ENCODE measurements around the gene UGT1A6. TPM values are rescaled to one million over a fixed set of nuclear protein-coding genes. Genes with fewer than 3 reads are reported as not detected.
"Not testable (repeated sequence)": the region's sequence is repeated elsewhere in the genome, so short reads cannot be mapped to it uniquely, and the experiment has no call there.

UGT1A6 gene
- total and polyA plus RNA-seq, 2 donors from 2014 or later, result 43.7 to 110 TPM

GRCh38 chr2:233651430-233651829 is 41.3 kb upstream of the UGT1A6 start:
- TF ChIP-seq CTCF (IDR thresholded peaks at IDR 0.05; ENCODE audit: borderline replicate concordance, extremely low read depth, insufficient read depth), result no peak
- intact Hi-C loops (cut with DNase I), result no loop called here
- Histone ChIP-seq H3K27me3 (ENCODE audit: control insufficient read depth, insufficient read depth, low read length) (no peaks in the 10 kb centered on the region), H3K4me3 (ENCODE audit: low read length in 3 of 3) (no peak overlapping the region), H3K4me1 (ENCODE audit: control insufficient read depth in 2 of 3, insufficient read depth in 2 of 3, low read depth in 1 of 3, low read length in 3 of 3) (no peaks in the 10 kb centered on the region), H3K27ac (ENCODE audit: low read depth in 2 of 2, low read length in 2 of 2) (no peak overlapping the region), H3K9ac (ENCODE audit: low read length in 3 of 3) (no peak overlapping the region), H3K36me3 (ENCODE audit: control insufficient read depth in 2 of 3, insufficient read depth in 3 of 3, low read length in 3 of 3) (no peaks in the 10 kb centered on the region), H3K9me3 (ENCODE audit: control insufficient read depth in 2 of 3, insufficient read depth in 1 of 3, low read length in 3 of 3) (no peaks in the 10 kb centered on the region)
- DNase-seq (no peak), FAIRE-seq (no peak)

- Histone ChIP-seq H3K9me3 (ENCODE audit: control insufficient read depth in 2 of 3, insufficient read depth in 1 of 3, low read length in 3 of 3) (no peaks in the 10 kb centered on the region), H3K36me3 (ENCODE audit: control insufficient read depth in 2 of 3, insufficient read depth in 3 of 3, low read length in 3 of 3) (no peaks in the 10 kb centered on the region), H3K27me3 (ENCODE audit: control insufficient read depth, insufficient read depth, low read length) (no peaks in the 10 kb centered on the region), H3K27ac (ENCODE audit: low read depth in 2 of 2, low read length in 2 of 2) (no peak overlapping the region), H3K9ac (ENCODE audit: low read length in 3 of 3) (no peak overlapping the region), H3K4me1 (ENCODE audit: control insufficient read depth in 2 of 3, insufficient read depth in 2 of 3, low read depth in 1 of 3, low read length in 3 of 3) (no peaks in the 10 kb centered on the region), H3K4me3 (ENCODE audit: low read length in 3 of 3) (no peak overlapping the region)
- intact Hi-C loops (cut with DNase I), result no loop called here
- FAIRE-seq, result no peak
- no peak for TF ChIP-seq CTCF (IDR thresholded peaks at IDR 0.05; ENCODE audit: borderline replicate concordance, extremely low read depth, insufficient read depth)
- DNase-seq, result no peak
Observed at GRCh38 chr2:233654501-233654900, 38.2 kb upstream of the UGT1A6 start.

- Histone ChIP-seq H3K27ac (ENCODE audit: low read depth in 2 of 2, low read length in 2 of 2) (no peak overlapping the region), H3K4me1 (ENCODE audit: control insufficient read depth in 2 of 3, insufficient read depth in 2 of 3, low read depth in 1 of 3, low read length in 3 of 3) (no peaks in the 10 kb centered on the region), H3K27me3 (ENCODE audit: control insufficient read depth, insufficient read depth, low read length) (no peaks in the 10 kb centered on the region), H3K36me3 (ENCODE audit: control insufficient read depth in 2 of 3, insufficient read depth in 3 of 3, low read length in 3 of 3) (no peaks in the 10 kb centered on the region), H3K9ac (ENCODE audit: low read length in 3 of 3) (no peak overlapping the region), H3K9me3 (ENCODE audit: control insufficient read depth in 2 of 3, insufficient read depth in 1 of 3, low read length in 3 of 3) (no peaks in the 10 kb centered on the region), H3K4me3 (ENCODE audit: low read length in 3 of 3) (no peak overlapping the region)
- TF ChIP-seq CTCF (IDR thresholded peaks at IDR 0.05; ENCODE audit: borderline replicate concordance, extremely low read depth, insufficient read depth), result no peak
- DNase-seq, result no peak
- no peak for FAIRE-seq
- intact Hi-C loops (cut with DNase I), result no loop called here
Observed at GRCh38 chr2:233655043-233655442, 37.6 kb upstream of the UGT1A6 start.

- H3K36me3 ChIP-seq (ENCODE audit: control insufficient read depth in 2 of 3, insufficient read depth in 3 of 3, low read length in 3 of 3); H3K9me3 ChIP-seq (ENCODE audit: control insufficient read depth in 2 of 3, insufficient read depth in 1 of 3, low read length in 3 of 3); H3K4me1 ChIP-seq (ENCODE audit: control insufficient read depth in 2 of 3, insufficient read depth in 2 of 3, low read depth in 1 of 3, low read length in 3 of 3); H3K4me3 ChIP-seq (ENCODE audit: low read length in 3 of 3); DNase-seq; H3K27ac ChIP-seq (ENCODE audit: low read depth in 2 of 2, low read length in 2 of 2); H3K9ac ChIP-seq (ENCODE audit: low read length in 3 of 3); FAIRE-seq; H3K27me3 ChIP-seq (ENCODE audit: control insufficient read depth, insufficient read depth, low read length); intact Hi-C loops (cut with DNase I): not testable (repeated sequence)
Observed at GRCh38 chr2:233655943-233656342, 36.7 kb upstream of the UGT1A6 start.
